ENCODE measurements around the gene KCNMB3.

DNA sequence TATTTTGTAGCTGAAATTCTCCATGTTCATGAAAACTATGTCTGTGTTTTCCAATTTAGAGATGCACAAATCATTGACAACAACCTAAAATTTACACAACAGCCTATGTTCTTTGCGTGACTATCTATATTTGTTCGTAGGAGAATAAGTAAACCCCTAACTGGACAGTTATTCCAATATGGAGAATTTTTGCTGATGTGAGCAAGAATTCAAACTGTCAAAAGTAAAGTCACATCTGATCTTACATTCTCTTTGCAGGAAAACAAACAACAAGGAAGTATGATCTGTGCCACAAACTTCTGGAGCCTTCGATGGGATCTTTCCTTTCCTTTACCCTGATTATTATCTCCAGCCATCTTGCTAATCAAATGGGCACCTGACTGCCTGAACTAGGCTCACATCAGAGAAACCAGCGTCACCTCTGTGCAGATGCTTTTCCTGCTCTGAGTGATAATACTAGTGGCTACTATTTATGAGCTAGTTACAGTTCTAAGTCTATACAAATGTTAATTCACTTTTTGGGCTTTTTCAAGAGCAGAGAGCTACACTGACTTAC is 18.3 kb upstream of the KCNMB3 start:
- TF ChIP-seq, protein P1, sequence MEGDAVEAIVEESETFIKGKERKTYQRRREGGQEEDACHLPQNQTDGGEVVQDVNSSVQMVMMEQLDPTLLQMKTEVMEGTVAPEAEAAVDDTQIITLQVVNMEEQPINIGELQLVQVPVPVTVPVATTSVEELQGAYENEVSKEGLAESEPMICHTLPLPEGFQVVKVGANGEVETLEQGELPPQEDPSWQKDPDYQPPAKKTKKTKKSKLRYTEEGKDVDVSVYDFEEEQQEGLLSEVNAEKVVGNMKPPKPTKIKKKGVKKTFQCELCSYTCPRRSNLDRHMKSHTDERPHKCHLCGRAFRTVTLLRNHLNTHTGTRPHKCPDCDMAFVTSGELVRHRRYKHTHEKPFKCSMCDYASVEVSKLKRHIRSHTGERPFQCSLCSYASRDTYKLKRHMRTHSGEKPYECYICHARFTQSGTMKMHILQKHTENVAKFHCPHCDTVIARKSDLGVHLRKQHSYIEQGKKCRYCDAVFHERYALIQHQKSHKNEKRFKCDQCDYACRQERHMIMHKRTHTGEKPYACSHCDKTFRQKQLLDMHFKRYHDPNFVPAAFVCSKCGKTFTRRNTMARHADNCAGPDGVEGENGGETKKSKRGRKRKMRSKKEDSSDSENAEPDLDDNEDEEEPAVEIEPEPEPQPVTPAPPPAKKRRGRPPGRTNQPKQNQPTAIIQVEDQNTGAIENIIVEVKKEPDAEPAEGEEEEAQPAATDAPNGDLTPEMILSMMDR (IDR thresholded peaks at IDR 0.05), result no peak
- TF ChIP-seq POLR2A (IDR thresholded peaks at IDR 0.05; ENCODE audit: low read depth), result no peak
- no peak for TF ChIP-seq EP300 (IDR thresholded peaks at IDR 0.05)
- TF ChIP-seq POLR2AphosphoS5 (IDR thresholded peaks at IDR 0.05), result no peak

Data from esophagus muscularis mucosa (tissue), 4 donors.